Measurements from ENCODE around the gene ZNF778. TPM values are rescaled to one million over a fixed set of nuclear protein-coding genes. Genes with fewer than 3 reads are reported as not detected.
"Not testable (repeated sequence)": the region's sequence is repeated elsewhere in the genome, so short reads cannot be mapped to it uniquely, and the experiment has no call there.

ZNF778 gene
- total RNA-seq, 1 donor from 2014 or later = 10.3 TPM

- H3K4me3 ChIP-seq (ENCODE audit: low read depth, low read length) = no peak overlapping the region
- H3K36me3 ChIP-seq (ENCODE audit: control insufficient read depth, insufficient read depth, low read length) = no peaks in the 10 kb centered on the region
- TF ChIP-seq CTCF (IDR thresholded peaks at IDR 0.05; ENCODE audit: insufficient read depth, low read length, severe bottlenecking) = no peak
- FAIRE-seq (no peak), DNase-seq (ENCODE audit: low read depth) (no peak)
- no peaks in the 10 kb centered on the region for H3K27me3 ChIP-seq (ENCODE audit: control insufficient read depth, insufficient read depth, low read length)
Measured at GRCh38 chr16:89257281-89257731, 39.8 kb downstream of the ZNF778 start.

- no peaks in the 10 kb centered on the region for H3K27me3 ChIP-seq (ENCODE audit: control insufficient read depth, insufficient read depth, low read length)
- FAIRE-seq (no peak), DNase-seq (ENCODE audit: low read depth) (no peak)
- no peak overlapping the region for H3K4me3 ChIP-seq (ENCODE audit: low read depth, low read length)
- H3K36me3 ChIP-seq (ENCODE audit: control insufficient read depth, insufficient read depth, low read length) = no peaks in the 10 kb centered on the region
- TF ChIP-seq CTCF (IDR thresholded peaks at IDR 0.05; ENCODE audit: insufficient read depth, low read length, severe bottlenecking) = no peak
Measured at GRCh38 chr16:89257757-89258465, 40.4 kb downstream of the ZNF778 start.

- H3K27me3 ChIP-seq (ENCODE audit: control insufficient read depth, insufficient read depth, low read length); DNase-seq (ENCODE audit: low read depth); H3K4me3 ChIP-seq (ENCODE audit: low read depth, low read length); H3K36me3 ChIP-seq (ENCODE audit: control insufficient read depth, insufficient read depth, low read length); FAIRE-seq: not testable (repeated sequence)
Measured at GRCh38 chr16:89259901-89260300, 42.4 kb downstream of the ZNF778 start.

- Histone ChIP-seq H3K36me3 (ENCODE audit: control insufficient read depth, insufficient read depth, low read length) (peaks cover 4% of the 10 kb centered on the region), H3K27me3 (ENCODE audit: control insufficient read depth, insufficient read depth, low read length) (no peaks in the 10 kb centered on the region), H3K4me3 (ENCODE audit: low read depth, low read length) (no peak overlapping the region)
- TF ChIP-seq CTCF (IDR thresholded peaks at IDR 0.05; ENCODE audit: insufficient read depth, low read length, severe bottlenecking) = no peak
- FAIRE-seq (peak; percentile 13), DNase-seq (ENCODE audit: low read depth) (no peak)
Measured at GRCh38 chr16:89261691-89262563, 44.4 kb downstream of the ZNF778 start.

- peaks cover 8% of the 10 kb centered on the region for H3K36me3 ChIP-seq (ENCODE audit: control insufficient read depth, insufficient read depth, low read length)
- FAIRE-seq = peak; percentile 32
- no peaks in the 10 kb centered on the region for H3K27me3 ChIP-seq (ENCODE audit: control insufficient read depth, insufficient read depth, low read length)
- no peak overlapping the region for H3K4me3 ChIP-seq (ENCODE audit: low read depth, low read length)
- DNase-seq (ENCODE audit: low read depth) = no peak
- TF ChIP-seq CTCF (IDR thresholded peaks at IDR 0.05; ENCODE audit: insufficient read depth, low read length, severe bottlenecking) = no peak
Measured at GRCh38 chr16:89264800-89265550, 47.5 kb downstream of the ZNF778 start.

- no peak overlapping the region for H3K4me3 ChIP-seq (ENCODE audit: low read depth, low read length)
- FAIRE-seq (no peak), DNase-seq (ENCODE audit: low read depth) (no peak)
- no peak for TF ChIP-seq CTCF (IDR thresholded peaks at IDR 0.05; ENCODE audit: insufficient read depth, low read length, severe bottlenecking)
- no peaks in the 10 kb centered on the region for H3K27me3 ChIP-seq (ENCODE audit: control insufficient read depth, insufficient read depth, low read length)
- peaks cover 15% of the 10 kb centered on the region for H3K36me3 ChIP-seq (ENCODE audit: control insufficient read depth, insufficient read depth, low read length)
Measured at GRCh38 chr16:89265647-89266046, 48.1 kb downstream of the ZNF778 start.

All from bronchial epithelial cell (primary cell).